ENCODE data around the gene KLHL14.
A peak's percentile ranks its signal among the peaks of the same experiment; 100 is the strongest.

Gene KLHL14

DNA sequence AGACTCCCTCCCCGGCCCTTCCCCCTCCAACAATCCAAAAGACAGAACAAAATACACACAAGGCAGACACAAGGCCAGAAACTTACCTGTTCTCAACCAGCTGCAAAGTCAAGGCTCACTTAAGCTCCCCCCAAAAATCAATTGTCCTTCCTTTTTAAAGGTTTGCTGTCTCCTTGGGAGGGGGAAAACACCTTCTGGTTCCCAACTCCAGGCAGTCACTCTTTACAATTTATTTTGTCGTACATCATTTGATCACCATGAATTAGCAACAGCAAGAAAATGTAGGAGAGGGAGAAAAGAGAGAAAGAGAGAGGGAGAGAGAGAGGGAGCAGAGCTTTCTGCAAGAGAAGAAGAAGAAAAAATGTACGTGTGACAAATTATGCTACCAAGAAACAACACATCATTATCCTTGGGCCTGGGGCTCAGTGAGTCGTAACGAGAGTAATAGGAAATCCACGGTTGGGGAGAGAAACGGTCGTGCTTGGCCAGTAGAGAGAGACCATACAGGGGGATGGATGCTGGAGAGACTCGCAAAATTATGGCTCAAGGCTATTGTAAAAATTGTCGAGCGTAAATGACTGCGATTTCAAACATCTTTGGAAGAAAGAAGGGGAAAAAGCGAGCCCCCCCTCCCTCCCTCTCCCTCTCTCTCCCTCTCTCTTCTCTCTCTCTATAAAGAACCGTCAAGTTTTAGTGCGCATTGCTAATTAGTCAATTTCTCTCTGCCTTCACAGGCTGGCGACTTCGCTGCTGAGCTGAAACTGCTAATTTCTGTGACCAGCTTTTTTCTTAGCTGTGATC, at the start of gene KLHL14:
TSS of gene KLHL14 (minus strand) at position 443 of the 801 bp plus-strand sequence. CDS start 2,432 bp downstream, outside the sequence.
- TF ChIP-seq, protein P1, sequence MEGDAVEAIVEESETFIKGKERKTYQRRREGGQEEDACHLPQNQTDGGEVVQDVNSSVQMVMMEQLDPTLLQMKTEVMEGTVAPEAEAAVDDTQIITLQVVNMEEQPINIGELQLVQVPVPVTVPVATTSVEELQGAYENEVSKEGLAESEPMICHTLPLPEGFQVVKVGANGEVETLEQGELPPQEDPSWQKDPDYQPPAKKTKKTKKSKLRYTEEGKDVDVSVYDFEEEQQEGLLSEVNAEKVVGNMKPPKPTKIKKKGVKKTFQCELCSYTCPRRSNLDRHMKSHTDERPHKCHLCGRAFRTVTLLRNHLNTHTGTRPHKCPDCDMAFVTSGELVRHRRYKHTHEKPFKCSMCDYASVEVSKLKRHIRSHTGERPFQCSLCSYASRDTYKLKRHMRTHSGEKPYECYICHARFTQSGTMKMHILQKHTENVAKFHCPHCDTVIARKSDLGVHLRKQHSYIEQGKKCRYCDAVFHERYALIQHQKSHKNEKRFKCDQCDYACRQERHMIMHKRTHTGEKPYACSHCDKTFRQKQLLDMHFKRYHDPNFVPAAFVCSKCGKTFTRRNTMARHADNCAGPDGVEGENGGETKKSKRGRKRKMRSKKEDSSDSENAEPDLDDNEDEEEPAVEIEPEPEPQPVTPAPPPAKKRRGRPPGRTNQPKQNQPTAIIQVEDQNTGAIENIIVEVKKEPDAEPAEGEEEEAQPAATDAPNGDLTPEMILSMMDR (conservative IDR thresholded peaks at IDR 0.05; ENCODE audit: low read depth, low read length) = no peak
- DNase-seq (ENCODE audit: low read depth) = no peak
- H3K4me3 ChIP-seq (ENCODE audit: low read length) = peak within 1 kb of the TSS; percentile 52

- TF ChIP-seq, protein P1 (conservative IDR thresholded peaks at IDR 0.05; ENCODE audit: low read depth, low read length) = no peak
- H3K4me3 ChIP-seq (ENCODE audit: low read length) = no peak overlapping the region
- DNase-seq (ENCODE audit: low read depth) = no peak
Measured at GRCh38 chr18:32822197-32822596, 49.4 kb upstream of the KLHL14 start.

DNA sequence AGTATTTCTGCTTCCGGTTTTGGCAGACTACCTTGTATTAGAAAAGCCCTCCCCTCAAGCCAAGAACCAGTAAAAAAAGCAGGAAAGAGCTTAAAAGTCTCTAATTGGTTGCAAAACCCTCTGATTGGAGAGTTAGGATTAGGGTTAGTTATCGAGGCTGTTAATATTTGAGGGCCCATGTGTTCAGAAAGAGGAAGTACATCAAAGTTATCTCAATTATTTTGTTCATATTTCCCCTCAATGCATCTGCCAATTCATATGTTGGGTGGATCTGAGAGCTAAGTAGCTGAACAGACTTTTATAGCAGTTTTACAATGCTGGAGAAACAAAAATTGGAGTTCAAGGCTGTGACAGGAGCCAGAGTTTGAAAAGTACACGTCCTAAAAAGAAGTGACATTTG, 43.1 kb upstream of the KLHL14 start:
- DNase-seq (ENCODE audit: low read depth) = no peak
- TF ChIP-seq, protein P1 (conservative IDR thresholded peaks at IDR 0.05; ENCODE audit: low read depth, low read length) = no peak

DNA sequence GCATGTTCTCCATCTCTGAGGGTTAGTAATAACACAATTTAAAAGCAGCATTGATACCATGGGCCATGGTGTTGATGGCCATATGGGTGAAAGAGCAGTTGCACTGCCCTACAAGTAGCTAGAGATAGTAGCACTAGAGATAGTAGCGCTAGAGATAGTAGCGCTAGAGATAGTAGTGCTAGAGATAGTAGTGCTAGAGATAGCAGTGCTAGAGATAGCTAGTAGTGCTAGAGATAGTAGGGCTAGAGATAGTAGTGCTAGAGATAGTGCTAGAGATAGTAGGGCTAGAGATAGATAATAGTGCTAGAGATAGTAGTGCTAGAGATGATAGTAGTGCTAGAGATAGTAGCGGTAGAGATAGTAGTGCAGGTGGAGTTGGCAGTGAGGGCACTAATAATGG, 39.5 kb upstream of the KLHL14 start:
- no peak overlapping the region for H3K4me3 ChIP-seq (ENCODE audit: low read length)
- TF ChIP-seq, protein P1 (conservative IDR thresholded peaks at IDR 0.05; ENCODE audit: low read depth, low read length) = no peak
- no peak for DNase-seq (ENCODE audit: low read depth)

More for the DNA sequence above, 43.1 kb upstream of the KLHL14 start:
- H3K4me3 ChIP-seq (ENCODE audit: low read length) = no peak overlapping the region

DNA sequence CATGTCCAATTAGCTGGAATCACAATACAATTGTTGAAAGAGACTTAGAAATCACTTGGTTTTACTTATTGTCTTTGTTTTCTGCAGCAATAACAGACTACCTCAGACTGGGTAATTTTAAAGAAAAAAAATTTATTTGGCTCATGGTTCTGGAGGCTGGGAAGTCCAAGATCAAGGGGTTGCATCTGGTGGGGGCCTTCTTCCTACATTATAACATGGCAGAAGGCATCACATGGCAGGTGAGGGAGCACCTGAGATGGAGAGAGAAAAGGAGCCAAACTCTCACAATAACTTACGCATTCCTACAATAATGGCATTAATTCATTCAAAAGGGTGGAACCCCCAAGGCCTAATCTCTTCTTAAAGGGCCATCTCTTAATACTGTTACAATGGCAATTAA, 37.5 kb upstream of the KLHL14 start:
- no peak overlapping the region for H3K4me3 ChIP-seq (ENCODE audit: low read length)
- TF ChIP-seq, protein P1 (conservative IDR thresholded peaks at IDR 0.05; ENCODE audit: low read depth, low read length) = no peak
- DNase-seq (ENCODE audit: low read depth) = no peak

- no peak overlapping the region for H3K4me3 ChIP-seq (ENCODE audit: low read length)
- TF ChIP-seq, protein P1 (conservative IDR thresholded peaks at IDR 0.05; ENCODE audit: low read depth, low read length) = no peak
- DNase-seq (ENCODE audit: low read depth) = no peak
Measured at GRCh38 chr18:32805354-32805753, 32.5 kb upstream of the KLHL14 start.
